GM12878 (cell line): ENCODE measurements around the gene BBX.

Source experiments
- IKZF1 ChIP-seq: fragments of 450-650 bp; conservative IDR thresholded peaks from 2 replicates; pipeline ENCODE4 v1.6.1; 2017; ENCODE audit warnings: antibody characterized with exemption, mild to moderate bottlenecking
- JUND ChIP-seq: IDR thresholded peaks from 2 replicates; pipeline ENCODE4 v1.6.1; 2012; ENCODE audit warnings: low read depth, mild to moderate bottlenecking, low read length, improper control_type of control experiment, moderate library complexity
- POLR2AphosphoS5 ChIP-seq: IDR thresholded peaks from 2 replicates; pipeline ENCODE4 v1.6.1; 2011; ENCODE audit warnings: mild to moderate bottlenecking, low read length, inconsistent platforms
- RAD51 ChIP-seq: fragments of 450-650 bp; IDR thresholded peaks from 2 replicates; pipeline ENCODE4 v1.6.1; 2016; ENCODE audit warnings: moderate library complexity, mild to moderate bottlenecking, inconsistent platforms
- SPI1 ChIP-seq: IDR thresholded peaks from 2 replicates; pipeline ENCODE4 v1.6.1; 2011; ENCODE audit warnings: low read depth, mild to moderate bottlenecking, low read length, moderate library complexity, borderline replicate concordance; ENCODE audit not compliant: insufficient read depth
- TARDBP ChIP-seq: IDR thresholded peaks from 2 replicates; pipeline ENCODE4 v1.6.1; 2016; ENCODE audit warnings: borderline replicate concordance
- TCF12 ChIP-seq: IDR thresholded peaks from 2 replicates; pipeline ENCODE4 v1.6.1; 2011; ENCODE audit warnings: low read depth, mild to moderate bottlenecking, low read length
- YY1 ChIP-seq: IDR thresholded peaks from 2 replicates; pipeline ENCODE4 v1.6.1; 2011; ENCODE audit warnings: low read depth, mild to moderate bottlenecking, low read length
- TF ChIP-seq, protein P1 (sequence below): IDR thresholded peaks from 2 replicates; pipeline ENCODE4 v1.6.1; 2012; ENCODE audit warnings: mild to moderate bottlenecking, low read depth, low read length
- TF ChIP-seq, protein P2 (sequence below), 3 experiments: IDR thresholded peaks in 2 of 3; conservative IDR thresholded peaks in 1 of 3; 2 replicates each; pipeline ENCODE4 v1.5.1; 2011; ENCODE audit warnings: low read depth in 3 of 3, low read length in 3 of 3, mild to moderate bottlenecking in 3 of 3, control low read depth in 2 of 3, moderate library complexity in 2 of 3, inconsistent platforms in 1 of 3, mixed read lengths in 1 of 3; ENCODE audit not compliant: control insufficient read depth in 2 of 3, insufficient read depth in 1 of 3; ENCODE audit errors: extremely low read depth in 1 of 3
- TF ChIP-seq, protein P3 (sequence below): fragments of 150-350 bp; IDR thresholded peaks from 2 replicates; pipeline ENCODE4 v1.6.1; 2016; ENCODE audit warnings: low read depth, low read length
- TF ChIP-seq, protein P4 (sequence below): fragments of 450-650 bp; IDR thresholded peaks from 2 replicates; pipeline ENCODE4 v1.6.1; 2017; ENCODE audit warnings: mild to moderate bottlenecking, moderate library complexity

DNA sequence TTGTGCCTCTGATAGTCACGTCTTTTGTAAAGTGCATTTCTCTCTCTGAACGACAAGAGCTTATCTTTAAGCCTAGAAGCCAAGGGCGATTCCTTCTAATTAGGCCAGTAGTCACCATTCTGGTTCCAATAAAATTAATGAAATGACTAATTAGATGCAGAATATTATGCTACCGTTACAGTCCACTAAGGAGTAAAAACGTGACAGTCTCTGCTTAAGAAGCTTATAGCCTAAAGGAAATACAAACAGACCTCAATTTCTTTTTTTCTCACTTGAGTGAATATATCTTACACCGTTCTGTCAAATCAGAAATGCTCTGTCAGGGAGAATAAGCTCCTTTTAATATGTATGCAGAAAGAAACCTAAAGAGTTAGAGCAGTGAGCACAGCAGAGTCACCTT lies 332.0 kb downstream of the BBX start:
- TF ChIP-seq YY1, result no peak
- no peak for TF ChIP-seq TARDBP
- TF ChIP-seq RAD51, result no peak
- TF ChIP-seq, protein P1, sequence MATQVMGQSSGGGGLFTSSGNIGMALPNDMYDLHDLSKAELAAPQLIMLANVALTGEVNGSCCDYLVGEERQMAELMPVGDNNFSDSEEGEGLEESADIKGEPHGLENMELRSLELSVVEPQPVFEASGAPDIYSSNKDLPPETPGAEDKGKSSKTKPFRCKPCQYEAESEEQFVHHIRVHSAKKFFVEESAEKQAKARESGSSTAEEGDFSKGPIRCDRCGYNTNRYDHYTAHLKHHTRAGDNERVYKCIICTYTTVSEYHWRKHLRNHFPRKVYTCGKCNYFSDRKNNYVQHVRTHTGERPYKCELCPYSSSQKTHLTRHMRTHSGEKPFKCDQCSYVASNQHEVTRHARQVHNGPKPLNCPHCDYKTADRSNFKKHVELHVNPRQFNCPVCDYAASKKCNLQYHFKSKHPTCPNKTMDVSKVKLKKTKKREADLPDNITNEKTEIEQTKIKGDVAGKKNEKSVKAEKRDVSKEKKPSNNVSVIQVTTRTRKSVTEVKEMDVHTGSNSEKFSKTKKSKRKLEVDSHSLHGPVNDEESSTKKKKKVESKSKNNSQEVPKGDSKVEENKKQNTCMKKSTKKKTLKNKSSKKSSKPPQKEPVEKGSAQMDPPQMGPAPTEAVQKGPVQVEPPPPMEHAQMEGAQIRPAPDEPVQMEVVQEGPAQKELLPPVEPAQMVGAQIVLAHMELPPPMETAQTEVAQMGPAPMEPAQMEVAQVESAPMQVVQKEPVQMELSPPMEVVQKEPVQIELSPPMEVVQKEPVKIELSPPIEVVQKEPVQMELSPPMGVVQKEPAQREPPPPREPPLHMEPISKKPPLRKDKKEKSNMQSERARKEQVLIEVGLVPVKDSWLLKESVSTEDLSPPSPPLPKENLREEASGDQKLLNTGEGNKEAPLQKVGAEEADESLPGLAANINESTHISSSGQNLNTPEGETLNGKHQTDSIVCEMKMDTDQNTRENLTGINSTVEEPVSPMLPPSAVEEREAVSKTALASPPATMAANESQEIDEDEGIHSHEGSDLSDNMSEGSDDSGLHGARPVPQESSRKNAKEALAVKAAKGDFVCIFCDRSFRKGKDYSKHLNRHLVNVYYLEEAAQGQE, result no peak
- TF ChIP-seq, protein P2, sequence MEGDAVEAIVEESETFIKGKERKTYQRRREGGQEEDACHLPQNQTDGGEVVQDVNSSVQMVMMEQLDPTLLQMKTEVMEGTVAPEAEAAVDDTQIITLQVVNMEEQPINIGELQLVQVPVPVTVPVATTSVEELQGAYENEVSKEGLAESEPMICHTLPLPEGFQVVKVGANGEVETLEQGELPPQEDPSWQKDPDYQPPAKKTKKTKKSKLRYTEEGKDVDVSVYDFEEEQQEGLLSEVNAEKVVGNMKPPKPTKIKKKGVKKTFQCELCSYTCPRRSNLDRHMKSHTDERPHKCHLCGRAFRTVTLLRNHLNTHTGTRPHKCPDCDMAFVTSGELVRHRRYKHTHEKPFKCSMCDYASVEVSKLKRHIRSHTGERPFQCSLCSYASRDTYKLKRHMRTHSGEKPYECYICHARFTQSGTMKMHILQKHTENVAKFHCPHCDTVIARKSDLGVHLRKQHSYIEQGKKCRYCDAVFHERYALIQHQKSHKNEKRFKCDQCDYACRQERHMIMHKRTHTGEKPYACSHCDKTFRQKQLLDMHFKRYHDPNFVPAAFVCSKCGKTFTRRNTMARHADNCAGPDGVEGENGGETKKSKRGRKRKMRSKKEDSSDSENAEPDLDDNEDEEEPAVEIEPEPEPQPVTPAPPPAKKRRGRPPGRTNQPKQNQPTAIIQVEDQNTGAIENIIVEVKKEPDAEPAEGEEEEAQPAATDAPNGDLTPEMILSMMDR (IDR thresholded peaks at IDR 0.05 in 2 of 3, conservative IDR thresholded peaks at IDR 0.05 in 1 of 3; ENCODE audit: control insufficient read depth in 2 of 3, extremely low read depth in 1 of 3, insufficient read depth in 1 of 3, low read depth in 3 of 3, low read length in 3 of 3), result no peak
- no peak for TF ChIP-seq JUND
- TF ChIP-seq SPI1, result no peak
- no peak for TF ChIP-seq POLR2AphosphoS5
- no peak for TF ChIP-seq TCF12
- TF ChIP-seq, protein P3, sequence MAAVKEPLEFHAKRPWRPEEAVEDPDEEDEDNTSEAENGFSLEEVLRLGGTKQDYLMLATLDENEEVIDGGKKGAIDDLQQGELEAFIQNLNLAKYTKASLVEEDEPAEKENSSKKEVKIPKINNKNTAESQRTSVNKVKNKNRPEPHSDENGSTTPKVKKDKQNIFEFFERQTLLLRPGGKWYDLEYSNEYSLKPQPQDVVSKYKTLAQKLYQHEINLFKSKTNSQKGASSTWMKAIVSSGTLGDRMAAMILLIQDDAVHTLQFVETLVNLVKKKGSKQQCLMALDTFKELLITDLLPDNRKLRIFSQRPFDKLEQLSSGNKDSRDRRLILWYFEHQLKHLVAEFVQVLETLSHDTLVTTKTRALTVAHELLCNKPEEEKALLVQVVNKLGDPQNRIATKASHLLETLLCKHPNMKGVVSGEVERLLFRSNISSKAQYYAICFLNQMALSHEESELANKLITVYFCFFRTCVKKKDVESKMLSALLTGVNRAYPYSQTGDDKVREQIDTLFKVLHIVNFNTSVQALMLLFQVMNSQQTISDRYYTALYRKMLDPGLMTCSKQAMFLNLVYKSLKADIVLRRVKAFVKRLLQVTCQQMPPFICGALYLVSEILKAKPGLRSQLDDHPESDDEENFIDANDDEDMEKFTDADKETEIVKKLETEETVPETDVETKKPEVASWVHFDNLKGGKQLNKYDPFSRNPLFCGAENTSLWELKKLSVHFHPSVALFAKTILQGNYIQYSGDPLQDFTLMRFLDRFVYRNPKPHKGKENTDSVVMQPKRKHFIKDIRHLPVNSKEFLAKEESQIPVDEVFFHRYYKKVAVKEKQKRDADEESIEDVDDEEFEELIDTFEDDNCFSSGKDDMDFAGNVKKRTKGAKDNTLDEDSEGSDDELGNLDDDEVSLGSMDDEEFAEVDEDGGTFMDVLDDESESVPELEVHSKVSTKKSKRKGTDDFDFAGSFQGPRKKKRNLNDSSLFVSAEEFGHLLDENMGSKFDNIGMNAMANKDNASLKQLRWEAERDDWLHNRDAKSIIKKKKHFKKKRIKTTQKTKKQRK, result no peak
- TF ChIP-seq, protein P4, sequence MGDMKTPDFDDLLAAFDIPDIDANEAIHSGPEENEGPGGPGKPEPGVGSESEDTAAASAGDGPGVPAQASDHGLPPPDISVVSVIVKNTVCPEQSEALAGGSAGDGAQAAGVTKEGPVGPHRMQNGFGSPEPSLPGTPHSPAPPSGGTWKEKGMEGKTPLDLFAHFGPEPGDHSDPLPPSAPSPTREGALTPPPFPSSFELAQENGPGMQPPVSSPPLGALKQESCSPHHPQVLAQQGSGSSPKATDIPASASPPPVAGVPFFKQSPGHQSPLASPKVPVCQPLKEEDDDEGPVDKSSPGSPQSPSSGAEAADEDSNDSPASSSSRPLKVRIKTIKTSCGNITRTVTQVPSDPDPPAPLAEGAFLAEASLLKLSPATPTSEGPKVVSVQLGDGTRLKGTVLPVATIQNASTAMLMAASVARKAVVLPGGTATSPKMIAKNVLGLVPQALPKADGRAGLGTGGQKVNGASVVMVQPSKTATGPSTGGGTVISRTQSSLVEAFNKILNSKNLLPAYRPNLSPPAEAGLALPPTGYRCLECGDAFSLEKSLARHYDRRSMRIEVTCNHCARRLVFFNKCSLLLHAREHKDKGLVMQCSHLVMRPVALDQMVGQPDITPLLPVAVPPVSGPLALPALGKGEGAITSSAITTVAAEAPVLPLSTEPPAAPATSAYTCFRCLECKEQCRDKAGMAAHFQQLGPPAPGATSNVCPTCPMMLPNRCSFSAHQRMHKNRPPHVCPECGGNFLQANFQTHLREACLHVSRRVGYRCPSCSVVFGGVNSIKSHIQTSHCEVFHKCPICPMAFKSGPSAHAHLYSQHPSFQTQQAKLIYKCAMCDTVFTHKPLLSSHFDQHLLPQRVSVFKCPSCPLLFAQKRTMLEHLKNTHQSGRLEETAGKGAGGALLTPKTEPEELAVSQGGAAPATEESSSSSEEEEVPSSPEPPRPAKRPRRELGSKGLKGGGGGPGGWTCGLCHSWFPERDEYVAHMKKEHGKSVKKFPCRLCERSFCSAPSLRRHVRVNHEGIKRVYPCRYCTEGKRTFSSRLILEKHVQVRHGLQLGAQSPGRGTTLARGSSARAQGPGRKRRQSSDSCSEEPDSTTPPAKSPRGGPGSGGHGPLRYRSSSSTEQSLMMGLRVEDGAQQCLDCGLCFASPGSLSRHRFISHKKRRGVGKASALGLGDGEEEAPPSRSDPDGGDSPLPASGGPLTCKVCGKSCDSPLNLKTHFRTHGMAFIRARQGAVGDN, result no peak
- no peak for TF ChIP-seq IKZF1
